Adipocyte (in vitro differentiated cells): ENCODE measurements around the gene LGALS3.
A peak's percentile ranks its signal among the peaks of the same experiment; 100 is the strongest.

Experiments used
- DNase-seq: peaks from one replicate; pipeline ENCODE4 v3.0.0-alpha.2; 2015; ENCODE audit warnings: low read depth
- H3K27me3 ChIP-seq: replicated peaks from 2 replicates; pipeline ENCODE4 v1.7.0; 2013; ENCODE audit warnings: mild to moderate bottlenecking, low read length, moderate library complexity; ENCODE audit not compliant: control insufficient read depth, insufficient read depth
- H3K36me3 ChIP-seq: 2 replicates; pipeline ENCODE4 v1.7.0; 2013; ENCODE audit warnings: low read length, mild to moderate bottlenecking, moderate library complexity; ENCODE audit not compliant: control insufficient read depth, insufficient read depth, severe bottlenecking
- H3K4me1 ChIP-seq: 2 replicates; pipeline ENCODE4 v1.7.0; 2013; ENCODE audit warnings: mild to moderate bottlenecking, low read length, moderate library complexity; ENCODE audit not compliant: control insufficient read depth, insufficient read depth
- H3K4me3 ChIP-seq: 2 replicates; pipeline ENCODE4 v1.7.0; 2013; ENCODE audit warnings: mild to moderate bottlenecking, low read length, moderate library complexity
- H3K9ac ChIP-seq: 2 replicates; pipeline ENCODE4 v1.7.0; 2013; ENCODE audit warnings: mild to moderate bottlenecking, low read length, moderate library complexity
- H3K9me3 ChIP-seq: 2 replicates; pipeline ENCODE4 v1.7.0; 2013; ENCODE audit warnings: mild to moderate bottlenecking, low read length, moderate library complexity; ENCODE audit not compliant: control insufficient read depth

The LGALS3 gene

GRCh38 chr14:55136241-55136640 is 7.2 kb downstream of the LGALS3 start:
- Histone ChIP-seq H3K9me3 (no peaks in the 10 kb centered on the region), H3K9ac (peak overlapping the region; percentile 22), H3K4me1 (peaks cover 63% of the 10 kb centered on the region), H3K4me3 (no peak overlapping the region), H3K36me3 (peaks cover 65% of the 10 kb centered on the region), H3K27me3 (no peaks in the 10 kb centered on the region)
- DNase-seq, result peak; percentile 67

GRCh38 chr14:55136885-55137786 is 8.1 kb downstream of the LGALS3 start:
- Histone ChIP-seq H3K4me1 (peaks cover 54% of the 10 kb centered on the region), H3K9ac (peak overlapping the region; percentile 83)
- DNase-seq, result peak; percentile 86

GRCh38 chr14:55138091-55138490 is 9.0 kb downstream of the LGALS3 start:
- Histone ChIP-seq H3K4me3 (peak overlapping the region; percentile 73), H3K9me3 (no peaks in the 10 kb centered on the region), H3K9ac (peak overlapping the region; percentile 83), H3K4me1 (peaks cover 45% of the 10 kb centered on the region), H3K27me3 (no peaks in the 10 kb centered on the region), H3K36me3 (peaks cover 78% of the 10 kb centered on the region)
- DNase-seq, result no peak

More at GRCh38 chr14:55136885-55137786, 8.1 kb downstream of the LGALS3 start:
- Histone ChIP-seq H3K9me3 (no peaks in the 10 kb centered on the region), H3K27me3 (no peaks in the 10 kb centered on the region), H3K4me3 (peak overlapping the region; percentile 73), H3K36me3 (peaks cover 74% of the 10 kb centered on the region)

- H3K4me1 ChIP-seq, result peaks cover 34% of the 10 kb centered on the region
- H3K9me3 ChIP-seq, result no peaks in the 10 kb centered on the region
- no peak for DNase-seq
- no peak overlapping the region for H3K4me3 ChIP-seq
- H3K9ac ChIP-seq, result no peak overlapping the region
- no peaks in the 10 kb centered on the region for H3K27me3 ChIP-seq
- peaks cover 78% of the 10 kb centered on the region for H3K36me3 ChIP-seq
Observed at GRCh38 chr14:55139141-55139540, 10.1 kb downstream of the LGALS3 start.

GRCh38 chr14:55139696-55140509 is 10.9 kb downstream of the LGALS3 start:
- Histone ChIP-seq H3K4me1 (peaks cover 34% of the 10 kb centered on the region), H3K27me3 (no peaks in the 10 kb centered on the region), H3K9ac (no peak overlapping the region), H3K36me3 (peaks cover 81% of the 10 kb centered on the region), H3K4me3 (no peak overlapping the region), H3K9me3 (no peaks in the 10 kb centered on the region)
- no peak for DNase-seq

- Histone ChIP-seq H3K36me3 (peaks cover 92% of the 10 kb centered on the region), H3K9ac (no peak overlapping the region), H3K9me3 (no peaks in the 10 kb centered on the region), H3K27me3 (no peaks in the 10 kb centered on the region), H3K4me1 (peaks cover 22% of the 10 kb centered on the region), H3K4me3 (no peak overlapping the region)
- DNase-seq, result no peak
Observed at GRCh38 chr14:55141825-55142224, 12.8 kb downstream of the LGALS3 start.

- H3K36me3 ChIP-seq, result peaks cover 98% of the 10 kb centered on the region
- H3K9ac ChIP-seq, result no peak overlapping the region
Observed at GRCh38 chr14:55142466-55142865, 13.4 kb downstream of the LGALS3 start.

GRCh38 chr14:55146425-55146824 is 17.4 kb downstream of the LGALS3 start:
- H3K36me3 ChIP-seq, result peaks cover 64% of the 10 kb centered on the region
- H3K9ac ChIP-seq, result no peak overlapping the region
- peaks cover under 1% of the 10 kb centered on the region for H3K4me1 ChIP-seq
- no peak for DNase-seq
- H3K4me3 ChIP-seq, result no peak overlapping the region
- H3K9me3 ChIP-seq, result no peaks in the 10 kb centered on the region
- H3K27me3 ChIP-seq, result no peaks in the 10 kb centered on the region

More at GRCh38 chr14:55142466-55142865, 13.4 kb downstream of the LGALS3 start:
- Histone ChIP-seq H3K9me3 (no peaks in the 10 kb centered on the region), H3K4me1 (peaks cover 16% of the 10 kb centered on the region), H3K27me3 (no peaks in the 10 kb centered on the region), H3K4me3 (no peak overlapping the region)
- no peak for DNase-seq

GRCh38 chr14:55151601-55152000 is 22.5 kb downstream of the LGALS3 start:
- Histone ChIP-seq H3K36me3 (peaks cover 12% of the 10 kb centered on the region), H3K4me1 (peaks cover 13% of the 10 kb centered on the region), H3K9me3 (no peaks in the 10 kb centered on the region)

GRCh38 chr14:55152052-55152753 is 23.2 kb downstream of the LGALS3 start:
- peaks cover 13% of the 10 kb centered on the region for H3K4me1 ChIP-seq

More at GRCh38 chr14:55151601-55152000, 22.5 kb downstream of the LGALS3 start:
- Histone ChIP-seq H3K27me3 (no peaks in the 10 kb centered on the region), H3K9ac (no peak overlapping the region), H3K4me3 (no peak overlapping the region)
- DNase-seq, result peak; percentile 43

More at GRCh38 chr14:55152052-55152753, 23.2 kb downstream of the LGALS3 start:
- Histone ChIP-seq H3K36me3 (peaks cover 6% of the 10 kb centered on the region), H3K27me3 (no peaks in the 10 kb centered on the region), H3K9ac (no peak overlapping the region), H3K9me3 (no peaks in the 10 kb centered on the region), H3K4me3 (no peak overlapping the region)
- DNase-seq, result peak; percentile 80
